NCI-H2029 treated with DMSO at 0.1 percent for 48 hours (cell line): ENCODE measurements around the gene ZNF619.
"Not testable (repeated sequence)": the region's sequence is repeated elsewhere in the genome, so short reads cannot be mapped to it uniquely, and the experiment has no call there.

Experiments used
- DNase-seq: peaks from one replicate; lab custom pipeline; 2025; lab: John Stamatoyannopoulos, UW

Gene ZNF619

DNA sequence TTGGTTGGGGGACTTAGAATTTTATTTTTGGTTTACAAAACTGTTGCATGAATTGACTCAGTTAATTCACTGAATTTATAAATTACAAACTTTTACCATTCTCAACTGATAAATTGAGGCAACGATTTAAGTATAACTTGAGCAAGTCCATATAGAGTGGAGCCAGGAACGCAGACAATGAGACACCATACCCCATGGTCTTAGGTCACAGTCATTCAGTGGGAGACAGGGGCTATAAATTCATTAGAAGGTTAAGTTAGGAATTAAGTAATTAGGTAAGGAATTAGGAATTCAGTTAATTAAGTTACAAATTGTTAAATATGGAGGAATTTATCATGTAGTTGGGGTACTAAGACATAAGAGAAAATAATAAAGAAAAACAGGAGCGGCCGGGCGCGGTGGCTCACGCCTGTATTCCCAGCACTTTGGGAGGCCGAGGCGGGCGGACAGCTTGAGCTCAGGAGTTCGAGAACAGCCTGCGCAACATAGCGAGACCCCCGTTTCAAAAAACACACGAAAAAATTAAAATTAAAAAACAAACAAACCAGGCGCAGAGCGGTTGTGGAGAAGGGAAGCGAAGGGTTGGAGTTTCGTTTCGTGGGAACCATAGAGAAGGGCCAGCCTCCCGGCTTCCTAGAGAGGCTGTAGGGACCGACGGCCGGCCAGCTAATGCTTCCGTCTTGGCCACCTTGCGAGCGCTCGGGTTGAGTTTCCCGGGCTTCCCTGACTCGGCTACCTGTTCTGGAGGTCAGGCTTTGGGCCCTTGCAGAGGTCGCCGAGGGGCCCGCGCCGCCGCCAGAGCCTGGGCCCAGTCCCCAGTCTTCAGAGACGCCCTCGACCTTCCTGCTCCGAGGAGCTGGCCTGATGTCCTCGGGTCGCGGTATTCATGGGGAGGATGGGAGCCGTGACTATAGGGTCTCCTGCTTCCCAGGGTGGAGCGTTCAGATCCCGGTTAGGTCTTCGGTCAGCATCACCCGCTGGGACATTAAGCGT lies at the start of gene ZNF619:
Gene ZNF619 (plus strand): TSS at position 645 of the 993 bp plus-strand sequence. CDS start 858 bp downstream, outside the sequence.
- peak; percentile 60 for DNase-seq

DNA sequence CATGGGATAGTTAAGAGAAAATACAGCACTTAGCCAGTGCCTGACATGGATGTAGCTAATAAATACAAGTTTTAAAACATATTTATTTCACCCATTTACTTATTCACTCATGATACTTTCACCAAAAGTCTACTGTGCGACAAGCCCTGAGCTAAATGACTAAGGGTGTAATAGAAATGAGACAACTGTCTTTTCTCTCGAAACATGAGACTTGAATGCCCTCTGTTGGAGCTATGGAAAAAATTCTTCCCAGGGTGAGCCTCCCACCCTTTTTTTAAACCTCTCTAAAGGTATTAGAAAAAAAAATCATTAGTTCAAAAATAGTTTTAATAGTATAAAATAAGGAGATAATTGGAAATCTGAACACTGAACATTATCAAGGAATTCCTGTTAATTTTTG lies 44.1 kb upstream of the ZNF619 start:
- no peak for DNase-seq

DNA sequence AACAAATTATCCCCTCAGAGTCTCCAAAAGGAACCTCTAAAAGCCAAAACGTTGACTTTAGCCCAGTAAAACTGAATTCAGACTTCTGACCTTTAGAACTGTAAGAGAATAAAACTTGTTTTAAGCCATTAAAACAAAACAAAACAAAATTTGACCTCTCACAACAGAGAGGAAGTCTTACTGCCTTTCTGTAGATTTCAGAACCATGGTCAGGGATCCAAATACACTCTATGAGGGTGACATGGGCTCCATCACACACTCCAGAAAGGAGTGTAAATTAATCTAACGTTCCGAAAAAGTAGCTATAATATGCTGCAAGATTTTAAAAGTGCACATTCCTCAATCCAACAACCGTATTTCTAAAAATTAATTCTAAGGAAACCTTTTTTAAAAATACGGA lies 39.0 kb upstream of the ZNF619 start:
- DNase-seq = no peak

DNA sequence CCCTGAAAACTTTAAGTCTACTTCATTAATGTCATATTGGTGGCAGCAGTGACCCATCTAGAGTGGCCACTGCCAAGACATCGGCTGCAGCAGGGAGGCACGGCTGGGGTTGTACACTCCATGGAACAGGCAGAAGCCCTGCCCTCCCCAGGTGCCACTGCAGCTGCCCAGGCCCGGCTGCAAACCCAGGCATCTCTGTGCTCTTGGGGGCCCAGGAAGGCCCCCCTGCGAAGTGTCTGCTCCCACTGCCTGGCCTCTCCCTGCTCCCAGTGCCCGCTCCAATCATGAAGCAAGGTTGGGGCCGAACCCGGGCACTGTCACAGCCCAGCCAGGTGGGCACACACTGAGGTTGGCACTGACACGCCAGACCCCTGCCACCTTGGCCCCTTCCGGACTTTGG lies 31.9 kb upstream of the ZNF619 start:
- no peak for DNase-seq

DNA sequence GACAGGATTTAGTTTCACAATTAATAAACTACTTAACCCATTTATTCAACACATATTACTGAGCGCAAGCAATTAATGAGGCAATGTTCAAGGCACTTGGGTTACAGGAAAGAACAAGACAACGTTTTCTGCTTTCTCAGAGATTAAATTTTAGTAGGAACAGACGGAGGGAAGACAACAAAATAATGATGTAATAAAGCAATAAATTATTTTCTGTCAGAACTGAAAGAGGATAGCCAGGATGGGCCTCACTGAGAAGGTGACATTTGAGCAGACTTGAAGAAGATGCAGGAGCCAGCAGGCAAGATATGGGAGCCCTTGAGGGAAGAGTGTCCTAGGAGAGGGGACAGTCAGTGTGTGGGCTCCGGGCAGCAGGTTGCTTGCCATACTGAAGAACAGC lies 31.0 kb upstream of the ZNF619 start:
- DNase-seq = no peak

DNA sequence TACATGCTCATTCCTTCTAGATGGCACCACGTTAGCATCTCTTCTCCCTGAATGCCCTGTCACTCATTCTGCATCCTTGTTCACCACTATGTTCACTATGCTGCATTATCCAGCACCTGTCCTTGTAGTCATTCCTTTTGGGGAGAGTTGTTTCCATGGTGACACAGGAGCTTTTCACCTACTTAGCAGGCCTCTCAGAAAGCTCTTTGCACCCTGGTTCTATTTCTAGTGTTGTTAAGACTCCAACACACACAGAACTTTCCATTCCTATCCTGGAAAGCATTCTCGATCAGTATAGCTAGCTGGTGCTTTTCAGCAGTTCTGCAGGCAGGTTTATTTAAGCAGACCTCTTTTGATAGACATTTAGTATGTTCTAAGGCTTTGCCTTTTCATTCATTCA lies 26.5 kb upstream of the ZNF619 start:
- DNase-seq = no peak

DNA sequence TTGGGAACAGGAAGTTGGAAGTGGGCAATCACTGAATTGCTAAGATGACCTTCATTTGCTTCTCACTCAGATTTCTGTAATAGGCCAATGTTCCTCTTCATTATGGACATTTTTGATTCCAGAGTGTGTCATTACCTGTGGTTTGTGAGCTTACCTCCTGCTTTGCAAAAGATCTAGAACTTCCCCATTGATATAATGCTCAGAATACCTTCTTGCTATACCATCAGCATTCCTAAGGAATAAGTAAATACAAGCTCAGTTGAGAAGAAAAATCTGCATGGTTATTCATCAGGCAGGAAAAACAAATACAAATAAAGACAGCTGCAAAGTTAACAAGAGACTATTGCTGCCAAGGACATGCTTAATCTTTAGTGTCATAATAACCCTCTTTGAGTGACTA lies 25.4 kb upstream of the ZNF619 start:
- no peak for DNase-seq

DNA sequence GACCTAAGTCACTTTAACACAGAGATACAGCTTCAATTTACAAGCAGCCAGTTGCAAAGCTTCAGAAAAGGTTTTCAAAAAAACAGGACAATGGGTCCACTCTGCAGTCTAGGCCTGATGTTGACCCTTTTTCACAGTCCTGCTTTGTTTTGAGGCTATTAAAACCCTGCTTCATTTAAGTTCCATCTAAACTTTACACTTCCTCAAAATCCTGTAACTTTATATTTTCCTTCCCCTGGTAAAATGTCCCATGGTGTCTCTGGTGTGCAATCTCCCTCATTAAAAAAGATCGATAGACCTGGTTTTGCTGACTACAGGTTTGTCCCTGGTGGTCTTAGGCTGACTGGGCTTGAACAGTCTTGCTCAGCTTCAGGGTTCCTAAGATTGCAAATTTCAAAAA lies 24.9 kb upstream of the ZNF619 start:
- no peak for DNase-seq

DNA sequence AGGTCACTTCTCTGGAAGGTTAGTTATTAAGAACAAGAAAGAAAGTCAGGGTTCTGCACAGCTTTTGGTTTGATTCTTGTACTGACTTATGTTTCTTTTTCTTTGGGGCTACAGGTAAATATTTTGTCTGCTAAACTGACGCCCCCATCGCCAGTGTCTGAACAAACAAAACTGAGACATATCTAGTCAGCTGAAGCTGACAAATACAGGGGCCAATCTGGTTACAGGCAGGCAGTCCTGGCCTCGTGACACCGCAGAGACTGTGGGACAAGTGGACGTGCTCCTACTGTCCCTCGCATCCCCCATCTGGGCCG lies 24.4 kb upstream of the ZNF619 start:
- DNase-seq = no peak

DNA sequence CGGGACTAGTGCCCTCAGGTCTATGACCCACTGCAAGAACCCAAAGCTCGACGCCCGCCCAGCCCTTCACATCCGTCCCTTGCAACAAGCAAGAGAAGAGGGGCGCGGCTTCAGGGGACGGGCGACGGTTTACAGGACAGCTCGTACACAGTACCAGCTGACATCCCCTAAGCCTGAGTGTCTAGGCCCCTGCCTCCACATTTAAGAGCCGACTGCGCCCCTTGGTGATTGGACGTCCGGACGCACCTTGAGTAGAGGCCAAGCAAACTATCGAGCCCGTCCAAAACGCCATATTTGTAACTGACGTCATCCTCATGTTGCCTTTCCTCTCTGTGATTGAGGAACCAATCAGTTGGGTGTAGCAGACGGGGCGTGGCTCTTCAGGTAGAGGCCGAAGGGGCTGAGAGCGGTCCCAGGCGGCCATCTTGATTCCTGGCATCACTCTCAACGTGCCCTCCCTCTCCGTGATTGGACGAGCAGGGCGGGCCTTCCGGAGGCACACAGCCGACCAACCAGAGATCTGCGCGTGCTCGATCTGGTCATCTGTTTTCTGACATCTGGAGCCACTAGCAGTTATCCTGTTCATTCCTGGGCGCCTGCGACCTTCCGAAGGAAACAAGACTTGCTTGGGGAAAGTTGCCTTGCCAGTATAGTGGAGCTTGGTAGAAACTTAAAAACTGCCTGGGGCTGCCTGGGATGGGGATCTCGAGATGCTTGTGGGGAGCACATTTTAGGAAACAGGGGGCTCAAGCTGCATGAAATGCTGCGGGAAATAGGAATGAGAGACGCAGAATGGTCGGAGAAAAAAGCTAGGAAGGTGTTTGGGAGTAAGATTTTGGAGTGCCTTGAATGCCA lies 23.8 kb upstream of the ZNF619 start:
- peak; percentile 98 for DNase-seq

DNA sequence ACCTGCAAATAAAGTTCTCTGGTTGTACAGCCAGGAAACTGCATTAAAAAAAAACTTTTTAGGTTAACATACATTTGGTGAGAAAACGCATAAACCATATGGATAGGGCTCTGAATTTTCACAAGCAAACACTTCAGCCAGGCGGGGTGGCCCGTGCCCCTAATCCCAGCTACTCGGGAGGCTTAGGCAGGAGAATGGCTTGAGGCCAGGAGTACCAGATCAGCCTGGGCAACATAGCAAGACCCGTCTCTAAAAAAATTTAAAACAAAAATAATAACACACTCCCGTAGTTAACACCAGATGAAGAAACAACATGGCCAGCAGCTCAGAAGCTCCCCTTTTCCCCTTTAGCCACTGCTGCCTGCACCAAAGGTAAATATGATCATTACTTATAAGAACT lies 23.0 kb upstream of the ZNF619 start:
- no peak for DNase-seq

DNA sequence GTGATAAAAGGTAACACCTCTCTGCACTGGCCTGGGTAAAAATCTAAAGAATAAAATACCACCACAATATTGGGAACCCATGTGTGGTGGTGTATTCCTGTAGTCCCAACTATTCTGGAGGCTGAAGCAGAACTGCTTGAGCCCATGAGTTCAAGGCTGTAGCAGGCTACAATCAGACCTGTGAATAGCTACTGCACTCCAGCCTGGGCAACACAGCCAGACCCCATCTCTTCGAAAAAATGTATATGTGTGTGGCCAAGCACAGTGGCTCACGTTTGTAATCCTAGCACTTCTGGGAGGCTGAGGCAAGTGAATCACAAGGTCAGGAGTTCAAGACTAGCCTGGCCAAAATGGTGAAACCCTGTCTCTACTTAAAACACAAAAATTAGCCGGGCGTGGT lies 21.6 kb upstream of the ZNF619 start:
- no peak for DNase-seq

DNA sequence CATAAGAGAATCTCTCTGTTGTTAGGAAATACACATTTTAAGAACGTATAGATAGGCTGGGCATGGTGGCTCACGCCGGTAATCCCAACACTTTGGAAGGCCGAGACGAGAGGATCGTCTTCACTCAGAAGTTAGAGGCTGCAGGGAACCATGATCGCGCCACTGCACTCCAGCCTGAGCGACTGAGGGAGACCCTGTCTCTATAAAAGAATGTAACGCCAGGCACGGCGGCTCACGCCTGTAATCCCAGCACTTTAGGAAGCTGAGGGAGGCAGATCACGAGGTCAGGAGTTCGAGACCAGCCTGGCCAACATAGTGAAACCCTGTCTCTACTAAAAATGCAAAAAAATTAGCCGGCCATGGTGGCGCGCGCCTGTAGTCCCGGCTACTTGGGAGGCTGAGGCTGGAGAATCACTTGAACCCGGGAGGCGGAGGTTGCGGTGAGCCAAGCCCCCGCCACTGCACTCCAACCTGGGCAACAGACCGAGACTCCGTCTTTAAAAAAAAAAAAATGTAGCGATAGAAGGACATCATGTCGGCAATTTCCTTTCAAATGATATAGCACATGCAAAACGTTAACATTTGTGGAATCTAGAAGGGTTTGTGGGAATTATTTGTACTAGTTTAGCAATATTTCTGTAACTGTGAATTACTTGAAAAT lies 20.5 kb upstream of the ZNF619 start:
- DNase-seq = no peak

DNA sequence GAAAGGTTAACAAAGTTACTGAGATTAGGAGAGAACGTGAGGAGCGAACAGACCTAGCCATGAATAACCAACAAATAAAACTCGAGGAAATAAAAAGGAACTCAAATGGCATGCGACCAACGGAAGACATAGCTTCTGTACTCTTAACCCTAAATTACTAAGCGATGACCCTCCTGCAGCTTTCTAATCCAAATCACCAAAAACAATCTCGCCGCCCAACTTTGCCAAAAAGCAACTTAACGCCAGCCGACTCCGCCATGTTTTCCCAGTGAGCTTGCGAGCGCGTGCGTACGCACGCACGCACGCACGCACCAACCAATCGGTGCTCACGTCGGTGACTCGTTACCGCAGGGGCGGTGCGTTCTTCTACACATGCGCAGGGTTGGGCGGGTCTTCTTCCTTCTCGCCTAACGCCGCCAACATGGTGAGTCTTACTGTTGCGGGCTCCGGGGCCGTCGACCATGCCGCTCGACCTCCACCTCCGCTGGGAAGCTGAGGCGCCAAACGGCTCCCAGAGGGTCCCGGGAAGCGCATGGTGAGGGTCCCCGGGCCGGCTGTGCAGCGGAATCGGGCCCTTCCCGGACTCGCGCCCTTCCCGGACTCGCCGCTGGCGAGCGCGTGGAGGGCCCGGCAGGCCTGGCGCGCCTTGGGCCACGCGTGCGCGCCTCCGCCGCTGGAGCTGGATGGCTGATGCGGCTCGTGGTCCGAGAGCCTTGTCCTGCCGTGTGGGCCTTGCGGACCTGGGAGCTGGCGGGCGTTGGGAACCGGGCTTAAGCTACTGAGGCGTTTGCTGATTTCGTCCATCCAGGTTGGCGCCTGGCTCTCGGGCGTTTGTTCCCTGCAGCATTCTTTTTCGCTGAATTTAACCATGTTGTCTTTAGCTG lies 19.7 kb upstream of the ZNF619 start, which contains the start of gene RPL14:
Gene RPL14 (plus strand): TSS at position 400 of the 884 bp plus-strand sequence. CDS start 133 bp downstream, at position 533.
- peak; percentile 90 for DNase-seq

DNA sequence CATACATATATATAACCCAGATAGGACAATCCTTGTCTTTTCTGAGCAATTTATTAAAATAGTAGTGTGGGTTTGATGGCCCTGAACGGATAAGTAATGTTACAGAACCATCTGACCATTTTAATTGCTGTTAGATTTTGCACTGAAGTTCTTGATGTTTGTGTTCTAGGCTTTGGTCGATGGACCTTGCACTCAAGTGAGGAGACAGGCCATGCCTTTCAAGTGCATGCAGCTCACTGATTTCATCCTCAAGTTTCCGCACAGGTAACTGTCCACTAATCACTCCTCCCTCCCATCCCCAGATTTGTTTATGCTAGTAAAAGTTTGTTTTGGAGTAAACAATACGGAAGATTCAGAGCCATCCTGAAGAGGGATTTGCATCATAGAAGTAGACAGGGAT lies 18.4 kb upstream of the ZNF619 start:
- DNase-seq = no peak

DNA sequence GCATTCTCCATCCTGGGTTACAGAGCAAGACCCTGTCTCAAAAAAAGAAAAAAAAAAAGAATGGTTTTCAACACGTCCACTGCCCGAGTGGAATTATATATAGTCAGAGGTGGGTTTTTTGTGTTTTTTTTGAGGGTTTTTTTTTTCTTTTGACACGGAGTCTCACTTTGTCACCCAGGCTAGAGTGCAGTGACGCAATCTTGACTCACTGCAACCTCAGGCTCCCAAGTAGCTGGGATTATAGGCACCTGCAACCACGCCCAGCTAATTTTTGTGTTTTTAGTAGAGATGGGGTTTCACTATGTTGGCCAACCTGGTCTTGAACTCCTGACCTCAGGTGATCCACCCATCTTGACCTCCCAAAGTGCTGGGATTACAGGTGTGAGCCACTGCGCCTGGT lies 16.4 kb upstream of the ZNF619 start:
- DNase-seq = not testable (repeated sequence)

DNA sequence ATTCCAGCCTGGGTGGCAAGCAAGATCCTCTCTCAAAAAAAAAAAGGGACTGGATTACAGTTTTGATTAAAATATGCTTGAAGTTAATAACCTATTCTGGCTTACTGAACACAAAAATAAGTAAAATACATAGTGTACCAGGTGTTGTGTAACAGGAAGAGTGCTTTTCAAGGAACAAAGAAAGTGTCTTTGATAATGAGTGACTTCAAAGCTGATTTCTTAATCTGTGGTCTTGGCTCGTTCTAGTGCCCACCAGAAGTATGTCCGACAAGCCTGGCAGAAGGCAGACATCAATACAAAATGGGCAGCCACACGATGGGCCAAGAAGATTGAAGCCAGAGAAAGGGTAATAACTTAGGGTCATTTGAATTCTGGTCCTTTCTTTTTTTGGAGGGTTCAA lies 15.8 kb upstream of the ZNF619 start:
- DNase-seq = no peak

DNA sequence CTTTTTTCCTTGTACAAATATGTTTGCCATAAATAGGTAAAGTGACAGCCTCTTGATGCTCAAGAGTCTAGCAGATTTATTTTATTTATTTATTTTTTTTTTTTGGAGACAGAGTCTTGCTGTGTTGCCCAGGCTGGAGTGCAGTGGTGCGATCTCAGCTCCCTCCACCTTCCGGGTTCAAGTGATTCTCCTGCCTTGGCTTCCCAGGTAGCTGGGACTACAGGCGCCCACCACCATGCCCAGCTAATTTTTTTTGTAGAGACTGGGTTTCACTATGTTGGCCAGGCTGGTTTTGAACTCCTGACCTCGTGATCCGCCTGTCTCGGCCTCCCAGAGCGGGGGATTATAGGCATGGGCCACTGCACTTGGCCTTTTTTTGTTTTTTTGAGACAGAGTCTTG lies 14.1 kb upstream of the ZNF619 start:
- not testable (repeated sequence) for DNase-seq

DNA sequence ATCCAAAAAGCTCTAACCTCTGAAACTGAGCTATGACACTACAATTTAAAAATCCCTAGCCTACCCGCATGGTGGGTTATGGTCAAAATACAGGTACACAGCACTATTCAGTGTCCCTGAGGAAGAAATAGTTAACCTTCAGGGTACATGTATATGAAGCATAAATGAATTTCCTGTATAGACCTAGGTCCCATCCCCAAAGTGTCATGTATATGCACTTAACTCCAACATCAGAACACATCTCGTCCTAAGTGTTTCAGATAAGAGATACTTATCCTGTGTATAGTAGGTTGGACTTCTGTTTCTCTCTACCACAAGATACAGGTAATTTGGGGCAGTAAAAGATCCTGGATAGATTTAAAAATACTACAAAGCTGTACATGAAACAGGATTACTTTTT lies 13.3 kb upstream of the ZNF619 start:
- no peak for DNase-seq

DNA sequence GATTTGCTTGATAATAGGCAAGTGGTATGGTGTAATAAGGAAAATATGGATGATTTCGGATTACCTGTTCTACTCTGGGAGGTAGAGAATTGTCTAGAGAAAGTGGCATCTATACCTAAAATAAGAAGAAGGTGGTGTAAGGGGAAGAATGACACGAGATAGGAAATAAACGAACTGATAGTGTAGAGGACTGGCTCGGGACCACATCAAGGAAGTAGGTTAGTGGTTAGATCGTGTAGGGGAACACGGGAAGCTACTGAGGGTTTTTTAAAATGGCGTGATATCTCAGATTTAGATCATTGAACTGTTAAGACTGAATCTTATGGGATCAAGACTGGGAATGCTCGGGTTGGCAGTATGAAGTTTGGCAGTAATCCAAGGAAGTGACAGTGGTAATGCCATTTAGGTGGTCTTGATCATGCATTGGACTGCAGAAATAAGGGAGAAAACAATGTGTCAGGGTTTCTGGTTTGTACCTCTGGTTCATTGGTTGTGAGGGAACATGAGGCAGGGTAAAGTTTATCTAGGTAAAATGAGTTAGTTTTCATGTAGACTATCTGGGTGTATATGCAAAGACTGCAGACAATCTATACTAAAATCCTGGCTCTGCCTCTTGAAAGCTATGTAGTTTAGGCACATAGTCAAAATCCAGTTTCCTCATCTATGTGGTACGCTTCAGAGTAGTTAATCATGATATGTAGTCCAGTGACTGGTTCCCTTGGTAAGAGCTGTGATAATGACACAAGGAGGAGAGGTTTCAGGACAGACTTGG lies 12.4 kb upstream of the ZNF619 start:
- DNase-seq = no peak

DNA sequence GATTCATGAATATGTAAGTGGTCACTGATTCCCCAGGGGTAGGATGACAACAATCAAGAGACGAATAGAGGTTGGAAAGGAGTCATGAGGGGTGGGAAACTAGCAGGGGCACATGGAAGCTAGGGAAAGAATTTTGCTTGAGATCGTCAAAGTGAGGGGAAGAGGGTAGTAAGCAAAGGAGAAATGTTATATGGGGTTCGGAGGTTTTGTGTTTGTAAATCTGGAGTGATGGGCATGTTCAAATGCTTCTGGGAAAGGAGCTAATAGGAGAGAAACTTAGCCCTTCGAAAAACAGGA lies 11.9 kb upstream of the ZNF619 start:
- DNase-seq = no peak
